ENCODE data around the gene PPFIA4. TPM values are rescaled to one million over a fixed set of nuclear protein-coding genes. Genes with fewer than 3 reads are reported as not detected.

Gene PPFIA4
- total RNA-seq, 2 experiments from 2014 or later = 78.8 to 79.9 TPM

GRCh38 chr1:203049077-203049476 is 22.8 kb downstream of the PPFIA4 start:
- Mint-ChIP-seq H3K9me3 (no peaks in the 10 kb centered on the region), H3K27ac (no peak overlapping the region), H3K4me3 (no peak overlapping the region), H3K4me1 (ENCODE audit: low read depth) (peaks cover 2% of the 10 kb centered on the region), H3K36me3 (ENCODE audit: low read depth) (peaks cover 14% of the 10 kb centered on the region), H3K27me3 (peaks cover 4% of the 10 kb centered on the region)
- no peak for ATAC-seq
- DNase-seq = no peak
- intact Hi-C loops (cut with micrococcal nuclease) = no loop called here
- no peak for TF ChIP-seq CTCF (IDR thresholded peaks at IDR 0.05)
- CTCF ChIA-PET = no interaction called here
- POLR2A ChIA-PET = no interaction called here

GRCh38 chr1:203049576-203050180 is 23.4 kb downstream of the PPFIA4 start:
- TF ChIP-seq CTCF (IDR thresholded peaks at IDR 0.05) = no peak
- ChIA-PET CTCF (interaction anchor here (4.3 kb wide), 1 partner anchor 10 kb away, joined by 30 read pairs; no protein-coding TSS in a partner anchor), POLR2A (no interaction called here)
- peaks cover 8% of the 10 kb centered on the region for H3K36me3 Mint-ChIP-seq (ENCODE audit: low read depth)
- intact Hi-C loops (cut with micrococcal nuclease) = no loop called here
- no peaks in the 10 kb centered on the region for H3K9me3 Mint-ChIP-seq
- H3K4me3 Mint-ChIP-seq = no peak overlapping the region
- DNase-seq (no peak), ATAC-seq (no peak)
- peaks cover 2% of the 10 kb centered on the region for H3K4me1 Mint-ChIP-seq (ENCODE audit: low read depth)
- H3K27me3 Mint-ChIP-seq = peaks cover 4% of the 10 kb centered on the region
- no peak overlapping the region for H3K27ac Mint-ChIP-seq

- ATAC-seq (no peak), DNase-seq (no peak)
- H3K36me3 Mint-ChIP-seq (ENCODE audit: low read depth) = peaks cover 1% of the 10 kb centered on the region
- ChIA-PET POLR2A (no interaction called here), CTCF (interaction anchor here (4.3 kb wide), 1 partner anchor 11 kb away, joined by 30 read pairs; no protein-coding TSS in a partner anchor)
- H3K27me3 Mint-ChIP-seq = peaks cover 4% of the 10 kb centered on the region
- H3K4me3 Mint-ChIP-seq = no peak overlapping the region
- H3K27ac Mint-ChIP-seq = no peak overlapping the region
- no peaks in the 10 kb centered on the region for H3K9me3 Mint-ChIP-seq
- intact Hi-C loops (cut with micrococcal nuclease) = no loop called here
- H3K4me1 Mint-ChIP-seq (ENCODE audit: low read depth) = peaks cover 2% of the 10 kb centered on the region
- TF ChIP-seq CTCF (IDR thresholded peaks at IDR 0.05) = no peak
Measured at GRCh38 chr1:203050826-203051225, 24.5 kb downstream of the PPFIA4 start.

GRCh38 chr1:203051841-203052324 is 25.6 kb downstream of the PPFIA4 start:
- no peak overlapping the region for H3K4me3 Mint-ChIP-seq
- H3K27ac Mint-ChIP-seq = no peak overlapping the region
- peaks cover 4% of the 10 kb centered on the region for H3K27me3 Mint-ChIP-seq
- POLR2A ChIA-PET = interaction anchor here (2.0 kb wide), 1 partner anchor 12 kb away, joined by 4 read pairs; no protein-coding TSS in a partner anchor
- DNase-seq (no peak), ATAC-seq (no peak)
- intact Hi-C loops (cut with micrococcal nuclease) = no loop called here
- no peaks in the 10 kb centered on the region for H3K9me3 Mint-ChIP-seq
- peaks cover 2% of the 10 kb centered on the region for H3K4me1 Mint-ChIP-seq (ENCODE audit: low read depth)
- H3K36me3 Mint-ChIP-seq (ENCODE audit: low read depth) = peaks cover 1% of the 10 kb centered on the region
- no peak for TF ChIP-seq CTCF (IDR thresholded peaks at IDR 0.05)
- CTCF ChIA-PET = interaction anchor here (4.3 kb wide), 1 partner anchor 12 kb away, joined by 30 read pairs; no protein-coding TSS in a partner anchor

- POLR2A ChIA-PET = interaction anchor here (2.0 kb wide), 1 partner anchor 12 kb away, joined by 4 read pairs; no protein-coding TSS in a partner anchor
- CTCF ChIA-PET = interaction anchor here (0.8 to 4.3 kb wide), 2 partner anchors 13 to 290 kb away, joined by 3 to 30 read pairs; no protein-coding TSS in a partner anchor
- Mint-ChIP-seq H3K27ac (no peak overlapping the region), H3K4me1 (ENCODE audit: low read depth) (no peaks in the 10 kb centered on the region), H3K4me3 (no peak overlapping the region), H3K36me3 (ENCODE audit: low read depth) (peaks cover 1% of the 10 kb centered on the region), H3K9me3 (no peaks in the 10 kb centered on the region), H3K27me3 (peaks cover 4% of the 10 kb centered on the region)
- DNase-seq (no peak), ATAC-seq (no peak)
- intact Hi-C loops (cut with micrococcal nuclease) = no loop called here
- no peak for TF ChIP-seq CTCF (IDR thresholded peaks at IDR 0.05)
Measured at GRCh38 chr1:203052601-203053000, 26.3 kb downstream of the PPFIA4 start.
